Measurements from ENCODE around the gene MLLT1. TPM values are rescaled to one million over a fixed set of nuclear protein-coding genes. Genes with fewer than 3 reads are reported as not detected.

MLLT1 gene
- total and polyA plus RNA-seq, 2 of the 8 experiments (the other 6 are each of a cell fraction or from before 2014, with no cell fraction given), result 18.8 to 45.1 TPM

DNA sequence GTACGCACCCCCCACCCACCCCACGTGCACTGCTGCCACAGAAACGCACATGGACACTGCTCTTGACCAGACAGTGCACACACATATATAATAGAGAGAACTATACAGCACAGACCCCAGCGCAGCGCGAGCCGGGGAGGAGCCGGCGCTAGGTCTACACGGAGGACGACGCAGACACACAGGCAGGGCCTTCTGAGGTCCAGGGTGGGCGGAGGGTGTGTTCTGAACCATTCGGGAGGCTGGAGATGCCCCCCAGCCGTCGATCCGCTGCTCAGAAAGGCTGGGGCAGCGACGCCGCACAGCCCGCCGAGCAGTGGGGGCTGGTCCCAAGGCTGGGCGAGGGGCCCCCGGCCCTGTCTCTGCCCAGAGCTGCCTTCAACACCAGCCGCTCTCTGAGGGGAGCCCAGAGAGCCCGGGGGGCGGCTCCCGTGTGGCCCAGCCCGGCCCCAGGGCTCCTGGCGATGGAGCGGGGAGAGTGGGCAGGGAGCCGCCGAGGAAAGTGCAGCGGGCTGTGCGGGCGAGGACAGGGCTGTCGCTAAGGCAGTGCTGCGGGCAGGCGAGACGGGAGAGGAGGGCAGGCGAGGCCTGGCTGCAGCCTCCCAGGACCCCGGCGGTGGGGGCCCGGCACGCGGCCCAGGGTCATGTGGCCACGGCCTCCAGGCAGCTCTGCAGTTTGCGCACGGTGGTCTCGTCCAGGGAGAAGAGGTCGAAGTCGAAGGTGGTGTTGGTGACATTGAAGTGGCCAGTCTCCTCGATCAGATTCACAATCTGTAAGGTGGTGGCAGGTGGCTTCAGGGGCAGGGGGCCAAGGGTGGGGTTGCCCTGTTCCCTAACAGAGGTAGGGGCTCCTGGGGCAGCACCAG lies 67.1 kb downstream of the MLLT1 start (continued):
- TF ChIP-seq, protein P1, sequence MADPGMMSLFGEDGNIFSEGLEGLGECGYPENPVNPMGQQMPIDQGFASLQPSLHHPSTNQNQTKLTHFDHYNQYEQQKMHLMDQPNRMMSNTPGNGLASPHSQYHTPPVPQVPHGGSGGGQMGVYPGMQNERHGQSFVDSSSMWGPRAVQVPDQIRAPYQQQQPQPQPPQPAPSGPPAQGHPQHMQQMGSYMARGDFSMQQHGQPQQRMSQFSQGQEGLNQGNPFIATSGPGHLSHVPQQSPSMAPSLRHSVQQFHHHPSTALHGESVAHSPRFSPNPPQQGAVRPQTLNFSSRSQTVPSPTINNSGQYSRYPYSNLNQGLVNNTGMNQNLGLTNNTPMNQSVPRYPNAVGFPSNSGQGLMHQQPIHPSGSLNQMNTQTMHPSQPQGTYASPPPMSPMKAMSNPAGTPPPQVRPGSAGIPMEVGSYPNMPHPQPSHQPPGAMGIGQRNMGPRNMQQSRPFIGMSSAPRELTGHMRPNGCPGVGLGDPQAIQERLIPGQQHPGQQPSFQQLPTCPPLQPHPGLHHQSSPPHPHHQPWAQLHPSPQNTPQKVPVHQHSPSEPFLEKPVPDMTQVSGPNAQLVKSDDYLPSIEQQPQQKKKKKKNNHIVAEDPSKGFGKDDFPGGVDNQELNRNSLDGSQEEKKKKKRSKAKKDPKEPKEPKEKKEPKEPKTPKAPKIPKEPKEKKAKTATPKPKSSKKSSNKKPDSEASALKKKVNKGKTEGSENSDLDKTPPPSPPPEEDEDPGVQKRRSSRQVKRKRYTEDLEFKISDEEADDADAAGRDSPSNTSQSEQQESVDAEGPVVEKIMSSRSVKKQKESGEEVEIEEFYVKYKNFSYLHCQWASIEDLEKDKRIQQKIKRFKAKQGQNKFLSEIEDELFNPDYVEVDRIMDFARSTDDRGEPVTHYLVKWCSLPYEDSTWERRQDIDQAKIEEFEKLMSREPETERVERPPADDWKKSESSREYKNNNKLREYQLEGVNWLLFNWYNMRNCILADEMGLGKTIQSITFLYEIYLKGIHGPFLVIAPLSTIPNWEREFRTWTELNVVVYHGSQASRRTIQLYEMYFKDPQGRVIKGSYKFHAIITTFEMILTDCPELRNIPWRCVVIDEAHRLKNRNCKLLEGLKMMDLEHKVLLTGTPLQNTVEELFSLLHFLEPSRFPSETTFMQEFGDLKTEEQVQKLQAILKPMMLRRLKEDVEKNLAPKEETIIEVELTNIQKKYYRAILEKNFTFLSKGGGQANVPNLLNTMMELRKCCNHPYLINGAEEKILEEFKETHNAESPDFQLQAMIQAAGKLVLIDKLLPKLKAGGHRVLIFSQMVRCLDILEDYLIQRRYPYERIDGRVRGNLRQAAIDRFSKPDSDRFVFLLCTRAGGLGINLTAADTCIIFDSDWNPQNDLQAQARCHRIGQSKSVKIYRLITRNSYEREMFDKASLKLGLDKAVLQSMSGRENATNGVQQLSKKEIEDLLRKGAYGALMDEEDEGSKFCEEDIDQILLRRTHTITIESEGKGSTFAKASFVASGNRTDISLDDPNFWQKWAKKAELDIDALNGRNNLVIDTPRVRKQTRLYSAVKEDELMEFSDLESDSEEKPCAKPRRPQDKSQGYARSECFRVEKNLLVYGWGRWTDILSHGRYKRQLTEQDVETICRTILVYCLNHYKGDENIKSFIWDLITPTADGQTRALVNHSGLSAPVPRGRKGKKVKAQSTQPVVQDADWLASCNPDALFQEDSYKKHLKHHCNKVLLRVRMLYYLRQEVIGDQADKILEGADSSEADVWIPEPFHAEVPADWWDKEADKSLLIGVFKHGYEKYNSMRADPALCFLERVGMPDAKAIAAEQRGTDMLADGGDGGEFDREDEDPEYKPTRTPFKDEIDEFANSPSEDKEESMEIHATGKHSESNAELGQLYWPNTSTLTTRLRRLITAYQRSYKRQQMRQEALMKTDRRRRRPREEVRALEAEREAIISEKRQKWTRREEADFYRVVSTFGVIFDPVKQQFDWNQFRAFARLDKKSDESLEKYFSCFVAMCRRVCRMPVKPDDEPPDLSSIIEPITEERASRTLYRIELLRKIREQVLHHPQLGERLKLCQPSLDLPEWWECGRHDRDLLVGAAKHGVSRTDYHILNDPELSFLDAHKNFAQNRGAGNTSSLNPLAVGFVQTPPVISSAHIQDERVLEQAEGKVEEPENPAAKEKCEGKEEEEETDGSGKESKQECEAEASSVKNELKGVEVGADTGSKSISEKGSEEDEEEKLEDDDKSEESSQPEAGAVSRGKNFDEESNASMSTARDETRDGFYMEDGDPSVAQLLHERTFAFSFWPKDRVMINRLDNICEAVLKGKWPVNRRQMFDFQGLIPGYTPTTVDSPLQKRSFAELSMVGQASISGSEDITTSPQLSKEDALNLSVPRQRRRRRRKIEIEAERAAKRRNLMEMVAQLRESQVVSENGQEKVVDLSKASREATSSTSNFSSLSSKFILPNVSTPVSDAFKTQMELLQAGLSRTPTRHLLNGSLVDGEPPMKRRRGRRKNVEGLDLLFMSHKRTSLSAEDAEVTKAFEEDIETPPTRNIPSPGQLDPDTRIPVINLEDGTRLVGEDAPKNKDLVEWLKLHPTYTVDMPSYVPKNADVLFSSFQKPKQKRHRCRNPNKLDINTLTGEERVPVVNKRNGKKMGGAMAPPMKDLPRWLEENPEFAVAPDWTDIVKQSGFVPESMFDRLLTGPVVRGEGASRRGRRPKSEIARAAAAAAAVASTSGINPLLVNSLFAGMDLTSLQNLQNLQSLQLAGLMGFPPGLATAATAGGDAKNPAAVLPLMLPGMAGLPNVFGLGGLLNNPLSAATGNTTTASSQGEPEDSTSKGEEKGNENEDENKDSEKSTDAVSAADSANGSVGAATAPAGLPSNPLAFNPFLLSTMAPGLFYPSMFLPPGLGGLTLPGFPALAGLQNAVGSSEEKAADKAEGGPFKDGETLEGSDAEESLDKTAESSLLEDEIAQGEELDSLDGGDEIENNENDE (IDR thresholded peaks at IDR 0.05; ENCODE audit: insufficient replicate concordance, low read length), result no peak
- TF ChIP-seq SUZ12 (IDR thresholded peaks at IDR 0.05; ENCODE audit: low read length) (no peak), TBP (IDR thresholded peaks at IDR 0.05; ENCODE audit: low read depth, low read length) (no peak), CTBP2 (IDR thresholded peaks at IDR 0.05; ENCODE audit: borderline replicate concordance, insufficient read depth, insufficient read length, low read length) (no peak), POLR2AphosphoS5 (IDR thresholded peaks at IDR 0.05; ENCODE audit: low read depth, low read length) (no peak), BRCA1 (IDR thresholded peaks at IDR 0.05; ENCODE audit: low read depth, low read length) (no peak), CEBPB (IDR thresholded peaks at IDR 0.05; ENCODE audit: low read depth, low read length) (no peak), TAF7 (optimal IDR thresholded peaks at IDR 0.05; ENCODE audit: borderline replicate concordance, low read depth, low read length) (no peak), YY1 (IDR thresholded peaks at IDR 0.05; ENCODE audit: low read depth, low read length) (no peak), RBBP5 (IDR thresholded peaks at IDR 0.05; ENCODE audit: borderline replicate concordance, low read depth, low read length) (no peak)
